MM.1S (cell line): ENCODE results near the gene DNAJB1.

ENCODE experiments used
- EZH2 ChIP-seq: fragments of 300-600 bp; sonication (generic); optimal IDR thresholded peaks from 2 replicates; pipeline ENCODE3; 2017; ENCODE audit warnings: low read depth, mild to moderate bottlenecking, antibody characterized with exemption, low read length, mixed read lengths
- EZH2phosphoT487 ChIP-seq: fragments of 300-600 bp; sonication (generic); IDR thresholded peaks from 2 replicates; pipeline ENCODE4 v1.6.1; 2018; ENCODE audit warnings: antibody characterized with exemption, low read length
- TF ChIP-seq, protein P1 (sequence below): fragments of 300-600 bp; sonication (generic); IDR thresholded peaks from 2 replicates; pipeline ENCODE4 v1.5.1; 2016; ENCODE audit warnings: antibody characterized with exemption, low read length, mixed read lengths

DNA sequence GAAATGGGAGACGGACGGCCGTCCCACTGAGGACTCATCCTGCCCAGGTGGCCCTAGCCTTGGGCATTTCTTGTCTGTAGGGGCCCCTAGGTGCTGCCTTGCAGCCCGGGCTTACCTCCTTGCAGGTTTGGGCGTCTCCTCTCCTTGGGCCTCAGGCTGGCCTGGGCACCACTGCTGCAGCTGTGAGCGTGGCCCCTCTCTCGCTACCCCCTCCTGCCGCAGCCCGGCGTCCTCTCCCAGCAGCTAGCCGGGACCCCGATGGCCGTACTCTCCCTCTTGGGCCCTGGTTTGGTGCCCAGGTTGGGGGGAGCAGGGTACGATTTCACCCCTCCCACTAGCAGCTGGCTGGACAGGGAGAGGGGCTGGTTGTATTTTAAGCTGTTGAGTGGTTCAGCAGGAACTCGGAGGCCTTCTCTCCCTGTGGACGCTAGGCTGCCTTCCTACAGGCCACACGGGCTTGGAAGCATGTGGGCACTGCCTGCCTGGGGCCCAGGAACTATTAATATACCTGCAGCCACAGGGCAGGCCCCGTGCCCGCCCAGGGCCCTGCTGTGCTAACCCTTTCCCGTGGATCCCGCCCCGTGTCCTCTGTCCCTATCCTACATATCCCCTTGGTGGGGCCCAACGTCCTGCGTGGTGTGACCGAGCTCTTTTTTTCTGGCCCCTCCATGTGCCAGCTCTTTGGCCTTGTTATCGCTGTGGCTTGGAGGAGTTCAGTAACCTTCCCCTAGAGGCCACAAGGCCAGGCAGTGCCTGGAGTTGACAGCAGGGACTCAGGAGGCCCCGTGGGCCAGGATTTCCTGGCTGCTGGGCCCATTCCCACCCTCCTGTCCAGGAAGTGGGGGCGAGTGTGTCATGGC, 41.9 kb upstream of the DNAJB1 start:
- TF ChIP-seq, protein P1, sequence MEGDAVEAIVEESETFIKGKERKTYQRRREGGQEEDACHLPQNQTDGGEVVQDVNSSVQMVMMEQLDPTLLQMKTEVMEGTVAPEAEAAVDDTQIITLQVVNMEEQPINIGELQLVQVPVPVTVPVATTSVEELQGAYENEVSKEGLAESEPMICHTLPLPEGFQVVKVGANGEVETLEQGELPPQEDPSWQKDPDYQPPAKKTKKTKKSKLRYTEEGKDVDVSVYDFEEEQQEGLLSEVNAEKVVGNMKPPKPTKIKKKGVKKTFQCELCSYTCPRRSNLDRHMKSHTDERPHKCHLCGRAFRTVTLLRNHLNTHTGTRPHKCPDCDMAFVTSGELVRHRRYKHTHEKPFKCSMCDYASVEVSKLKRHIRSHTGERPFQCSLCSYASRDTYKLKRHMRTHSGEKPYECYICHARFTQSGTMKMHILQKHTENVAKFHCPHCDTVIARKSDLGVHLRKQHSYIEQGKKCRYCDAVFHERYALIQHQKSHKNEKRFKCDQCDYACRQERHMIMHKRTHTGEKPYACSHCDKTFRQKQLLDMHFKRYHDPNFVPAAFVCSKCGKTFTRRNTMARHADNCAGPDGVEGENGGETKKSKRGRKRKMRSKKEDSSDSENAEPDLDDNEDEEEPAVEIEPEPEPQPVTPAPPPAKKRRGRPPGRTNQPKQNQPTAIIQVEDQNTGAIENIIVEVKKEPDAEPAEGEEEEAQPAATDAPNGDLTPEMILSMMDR = no peak
- TF ChIP-seq EZH2 = no peak
- TF ChIP-seq EZH2phosphoT487 = no peak
